HT1080 (cell line): ENCODE data around the gene SMC1B. TPM values are rescaled to one million over a fixed set of nuclear protein-coding genes. Genes with fewer than 3 reads are reported as not detected.

Experiments used
- DNase-seq: peaks from one replicate; pipeline ENCODE4 v3.0.0-alpha.2; 2015; ENCODE audit warnings: low read depth
- total RNA-seq: library from RNA; depleted of rRNA; stranded (reverse); fragments of >200 nt; shearing (Covaris generic); gene quantifications from 2 replicates; pipeline ENCODE4 v1.2.3, GENCODE V29; 2014

SMC1B gene
- total RNA-seq, 1 experiment from 2014 or later: not detected

GRCh38 chr22:45320357-45320976, 92.9 kb downstream of the SMC1B start:
- no peak for DNase-seq

GRCh38 chr22:45319324-45319685, 94.1 kb downstream of the SMC1B start:
- DNase-seq: no peak

GRCh38 chr22:45318558-45319323, 94.7 kb downstream of the SMC1B start:
- DNase-seq: no peak

- peak; percentile 54 for DNase-seq
Observed at GRCh38 chr22:45318168-45318557, 95.2 kb downstream of the SMC1B start.

- DNase-seq: no peak
Observed at GRCh38 chr22:45317551-45318167, 95.7 kb downstream of the SMC1B start.

- DNase-seq: no peak
Observed at GRCh38 chr22:45316796-45317526, 96.4 kb downstream of the SMC1B start.

- no peak for DNase-seq
Observed at GRCh38 chr22:45314786-45315185, 98.6 kb downstream of the SMC1B start.

- DNase-seq: no peak
Observed at GRCh38 chr22:45314054-45314721, 99.2 kb downstream of the SMC1B start.

- no peak for DNase-seq
Observed at GRCh38 chr22:45312856-45313255, 100.5 kb downstream of the SMC1B start.

GRCh38 chr22:45312415-45312814, 101.0 kb downstream of the SMC1B start:
- no peak for DNase-seq

- DNase-seq: no peak
Observed at GRCh38 chr22:45310977-45311531, 102.3 kb downstream of the SMC1B start.

- no peak for DNase-seq
Observed at GRCh38 chr22:45310331-45310976, 102.9 kb downstream of the SMC1B start.

- DNase-seq: peak; percentile 77
Observed at GRCh38 chr22:45309422-45310227, 103.8 kb downstream of the SMC1B start, which contains the start of gene FAM118A. FAM118A (plus strand) TSS chr22:45309934; CDS start chr22:45322380, 12,446 bp downstream.

GRCh38 chr22:45308957-45309421, 104.4 kb downstream of the SMC1B start:
- no peak for DNase-seq

- no peak for DNase-seq
Observed at GRCh38 chr22:45308391-45308956, 104.9 kb downstream of the SMC1B start.

- DNase-seq: no peak
Observed at GRCh38 chr22:45306139-45306538, 107.3 kb downstream of the SMC1B start.

GRCh38 chr22:45305456-45306075, 107.8 kb downstream of the SMC1B start:
- DNase-seq: no peak

- DNase-seq: peak; percentile 28
Observed at GRCh38 chr22:45304971-45305370, 108.4 kb downstream of the SMC1B start.

GRCh38 chr22:45303181-45303580, 110.2 kb downstream of the SMC1B start:
- DNase-seq: no peak
